PFSK-1 (cell line): ENCODE measurements around the gene WIPI1.

Experiments
- FOXP2 ChIP-seq: optimal IDR thresholded peaks from 2 replicates; pipeline ENCODE3; 2011; ENCODE audit warnings: borderline replicate concordance, control low read depth, inconsistent platforms; ENCODE audit not compliant: insufficient read depth; ENCODE audit errors: extremely low read length, extremely low read depth
- POLR2AphosphoS5 ChIP-seq: IDR thresholded peaks from 2 replicates; pipeline ENCODE4 v1.6.1; 2012; ENCODE audit warnings: low read depth, mild to moderate bottlenecking, control low read depth, low read length, moderate library complexity
- REST ChIP-seq, 2 experiments: IDR thresholded peaks; 2 replicates each; pipeline versions ENCODE4 v1.6.1 to v1.8.0; 2011 to 2012; ENCODE audit warnings: low read depth in 2 of 2, low read length in 2 of 2, control low read depth in 1 of 2, inconsistent platforms in 1 of 2, mild to moderate bottlenecking in 1 of 2, moderate library complexity in 1 of 2; ENCODE audit not compliant: insufficient read depth in 1 of 2
- SIN3A ChIP-seq: IDR thresholded peaks from 2 replicates; pipeline ENCODE4 v1.6.1; 2012; ENCODE audit warnings: mild to moderate bottlenecking, low read length, moderate library complexity, borderline replicate concordance; ENCODE audit not compliant: insufficient read depth
- TAF1 ChIP-seq: IDR thresholded peaks from 2 replicates; pipeline ENCODE4 v1.6.1; 2012; ENCODE audit warnings: low read length, control low read depth, borderline replicate concordance; ENCODE audit not compliant: insufficient read depth

The WIPI1 gene

GRCh38 chr17:68431661-68432071, 25.6 kb downstream of the WIPI1 start:
- TF ChIP-seq POLR2AphosphoS5 (no peak), FOXP2 (no peak), TAF1 (no peak), REST (IDR thresholded peaks at IDR 0.05; ENCODE audit: insufficient read depth in 1 of 2, low read depth in 2 of 2, low read length in 2 of 2) (no peak), SIN3A (no peak)

DNA sequence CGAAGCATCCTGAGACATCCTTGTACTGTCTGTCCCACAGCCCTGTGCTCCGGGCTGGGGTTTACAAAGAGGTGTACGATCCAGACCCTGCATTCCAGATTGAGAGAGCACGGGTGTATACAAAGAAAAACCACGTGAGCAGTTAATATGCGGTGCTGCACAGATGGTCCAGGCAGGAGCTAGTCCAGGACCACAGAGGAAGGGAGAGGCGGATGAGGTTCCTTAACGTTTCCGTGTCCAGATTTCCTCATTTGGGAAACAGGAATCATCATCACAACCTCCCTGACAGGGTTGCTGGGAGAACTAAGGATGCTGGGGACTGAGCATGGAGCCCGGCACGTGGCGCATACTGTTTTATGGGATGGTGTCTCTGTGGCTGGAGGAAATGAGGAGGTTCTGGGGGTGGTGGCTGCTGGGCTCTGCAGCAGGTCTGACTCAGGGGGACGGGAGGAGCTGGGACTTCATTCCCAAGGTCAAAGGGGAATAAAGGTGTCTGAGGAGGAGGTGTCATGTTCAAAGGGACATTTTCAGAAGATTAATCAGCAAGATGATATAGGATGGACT, 26.2 kb downstream of the WIPI1 start:
- TF ChIP-seq SIN3A (no peak), FOXP2 (no peak), REST (IDR thresholded peaks at IDR 0.05; ENCODE audit: insufficient read depth in 1 of 2, low read depth in 2 of 2, low read length in 2 of 2) (no peak), POLR2AphosphoS5 (no peak), TAF1 (no peak)

- TF ChIP-seq SIN3A (no peak), FOXP2 (no peak), REST (IDR thresholded peaks at IDR 0.05; ENCODE audit: insufficient read depth in 1 of 2, low read depth in 2 of 2, low read length in 2 of 2) (no peak), TAF1 (no peak), POLR2AphosphoS5 (no peak)
Observed at GRCh38 chr17:68429881-68430280, 27.4 kb downstream of the WIPI1 start.

- no peak for TF ChIP-seq POLR2AphosphoS5
- no peak for TF ChIP-seq TAF1
- no peak for TF ChIP-seq SIN3A
- TF ChIP-seq FOXP2 = no peak
Observed at GRCh38 chr17:68428498-68429172, 28.7 kb downstream of the WIPI1 start.

DNA sequence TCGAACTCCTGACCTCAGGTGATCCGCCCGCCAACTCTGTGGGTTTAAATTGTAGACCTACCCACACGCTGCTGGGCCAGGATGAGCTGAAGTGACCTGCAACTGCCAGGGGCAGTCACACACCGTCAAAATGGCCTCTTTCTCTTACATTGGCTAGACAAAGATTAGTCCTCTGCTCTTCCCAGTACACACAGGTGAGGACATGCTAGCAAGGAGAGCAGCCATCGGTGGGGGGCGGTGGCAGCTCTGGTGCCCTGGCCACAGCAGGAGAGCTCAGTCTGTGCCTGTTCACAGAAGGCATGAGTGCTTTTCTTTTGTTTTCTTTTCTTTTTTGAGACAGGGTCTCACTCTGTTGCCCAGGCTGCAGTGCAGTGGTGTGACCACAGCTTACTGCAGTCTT, 29.7 kb downstream of the WIPI1 start:
- TF ChIP-seq SIN3A (no peak), POLR2AphosphoS5 (no peak), FOXP2 (no peak)

GRCh38 chr17:68425979-68426378, 31.3 kb downstream of the WIPI1 start:
- TF ChIP-seq TAF1 (no peak), POLR2AphosphoS5 (no peak), SIN3A (no peak), REST (IDR thresholded peaks at IDR 0.05; ENCODE audit: insufficient read depth in 1 of 2, low read depth in 2 of 2, low read length in 2 of 2) (no peak), FOXP2 (no peak)
